GM13976 (cell line): ENCODE data around the gene HLTF.
"Not testable (repeated sequence)": the region's sequence is repeated elsewhere in the genome, so short reads cannot be mapped to it uniquely, and the experiment has no call there.

ENCODE experiments used
- DNase-seq: peaks from one replicate; pipeline ENCODE4 v3.0.0; 2012; ENCODE audit warnings: low spot score
- CTCF ChIP-seq: IDR thresholded peaks from 2 replicates; pipeline ENCODE4 v1.5.1; 2012; ENCODE audit warnings: borderline replicate concordance, mild to moderate bottlenecking; ENCODE audit not compliant: insufficient read depth; ENCODE audit errors: extremely low read depth, missing control alignments, control extremely low read depth
- in situ Hi-C: fragments of 300-500 bp; cut with MboI; formaldehyde crosslinking; loops from one replicate; pipeline ENCODE4 v1.12.0; 2022; ENCODE audit warnings: low sequenced_read_pairs, mixed read lengths, inconsistent platforms; ENCODE audit not compliant: unreplicated experiment

The HLTF gene

GRCh38 chr3:149104484-149104883 lies 18.2 kb upstream of the HLTF start:
- in situ Hi-C loops, result loop anchor here (10.0 to 25.0 kb wide), 2 partner anchors 150 to 383 kb away; no protein-coding TSS in a partner anchor
- no peak for DNase-seq
- no peak for TF ChIP-seq CTCF

GRCh38 chr3:149101641-149102040 lies 15.3 kb upstream of the HLTF start:
- in situ Hi-C loops, result loop anchor here (10.0 to 25.0 kb wide), 2 partner anchors 147 to 386 kb away; no protein-coding TSS in a partner anchor
- no peak for TF ChIP-seq CTCF
- DNase-seq, result no peak

- no peak for TF ChIP-seq CTCF
- in situ Hi-C loops, result loop anchor here (10.0 to 25.0 kb wide), 2 partner anchors 146 to 386 kb away; no protein-coding TSS in a partner anchor
- DNase-seq, result no peak
These were observed 14.8 kb upstream of the HLTF start for GRCh38 chr3:149101154-149101553.

- in situ Hi-C loops, DNase-seq: not testable (repeated sequence)
These were observed 11.7 kb upstream of the HLTF start for GRCh38 chr3:149097987-149098386.

- in situ Hi-C loops, result no loop called here
- peak; percentile 61 for DNase-seq
- TF ChIP-seq CTCF, result no peak
These were observed 9.2 kb upstream of the HLTF start for GRCh38 chr3:149095487-149095886.

GRCh38 chr3:149091983-149092382 lies 5.7 kb upstream of the HLTF start:
- DNase-seq, result no peak
- in situ Hi-C loops, result no loop called here
- no peak for TF ChIP-seq CTCF

- TF ChIP-seq CTCF, result no peak
- in situ Hi-C loops, result no loop called here
- DNase-seq, result peak; percentile 41
These were observed 4.6 kb upstream of the HLTF start for GRCh38 chr3:149090907-149091306.
